WTC11 (cell line): ENCODE measurements around the gene S1PR2. TPM values are rescaled to one million over a fixed set of nuclear protein-coding genes. Genes with fewer than 3 reads are reported as not detected.
A peak's percentile ranks its signal among the peaks of the same experiment; 100 is the strongest.

Source experiments
- ATAC-seq: fragments of 200-7000 bp; cut with Tn5 transposase; 2 replicates; pipeline ENCODE4 v1.10.0; 2021; ENCODE audit warnings: mild to moderate bottlenecking, moderate library complexity
- CTCF ChIA-PET: fragments of 300-600 bp; sonication (Branson Sonifier 250); formaldehyde crosslinking; loops from one replicate; lab custom pipeline; 2021; ENCODE audit warnings: antibody characterized with exemption; lab: Charles Lee
- POLR2A ChIA-PET: fragments of 350-600 bp; sonication (Branson Sonifier 250); formaldehyde crosslinking; loops from one replicate; lab custom pipeline; 2021; ENCODE audit warnings: antibody characterized with exemption; lab: Charles Lee
- DNase-seq: peaks from one replicate; pipeline ENCODE4 v3.0.0; 2021; ENCODE audit warnings: low spot score
- H3K27ac Mint-ChIP-seq: 2 replicates; pipeline ENCODE4 v1.8.0; 2021; ENCODE audit warnings: mixed read lengths
- H3K27me3 Mint-ChIP-seq: 2 replicates; pipeline ENCODE4 v1.8.0; 2021; ENCODE audit warnings: low read depth, mild to moderate bottlenecking, moderate library complexity, mixed read lengths
- H3K36me3 Mint-ChIP-seq: 2 replicates; pipeline ENCODE4 v1.8.0; 2021; ENCODE audit warnings: mixed read lengths
- H3K4me1 Mint-ChIP-seq: 2 replicates; pipeline ENCODE4 v1.8.0; 2022; ENCODE audit warnings: mixed read lengths
- H3K4me3 Mint-ChIP-seq: 2 replicates; pipeline ENCODE4 v1.8.0; 2021; ENCODE audit warnings: mild to moderate bottlenecking, moderate library complexity, mixed read lengths
- H3K9me3 Mint-ChIP-seq: 2 replicates; pipeline ENCODE4 v1.8.0; 2021; ENCODE audit warnings: mixed read lengths
- E2F5 ChIP-seq: sonication (generic); formaldehyde crosslinking; IDR thresholded peaks from 2 replicates; pipeline ENCODE4 v1.8.1; 2022; ENCODE audit warnings: mild to moderate bottlenecking, moderate library complexity, missing genetic modification reagents
- FOXK1 ChIP-seq: sonication (generic); formaldehyde crosslinking; IDR thresholded peaks from 2 replicates; pipeline ENCODE4 v1.8.0; 2022; ENCODE audit warnings: mild to moderate bottlenecking, moderate library complexity, missing genetic modification reagents
- FOXP4 ChIP-seq: sonication (generic); formaldehyde crosslinking; IDR thresholded peaks from 2 replicates; pipeline ENCODE4 v1.8.0; 2022; ENCODE audit warnings: mild to moderate bottlenecking, missing genetic modification reagents
- HMGA2 ChIP-seq: fragments of 250-450 bp; sonication (Bioruptor Pico); IDR thresholded peaks from 2 replicates; pipeline ENCODE4 v1.4.0; 2021; ENCODE audit warnings: mild to moderate bottlenecking, moderate library complexity
- JAZF1 ChIP-seq: fragments of 250-450 bp; sonication (Bioruptor Pico); IDR thresholded peaks from 2 replicates; pipeline ENCODE4 v1.9.0; 2021; ENCODE audit warnings: moderate library complexity, mild to moderate bottlenecking, inconsistent platforms
- NFE2L1 ChIP-seq: sonication (generic); formaldehyde crosslinking; IDR thresholded peaks from 2 replicates; pipeline ENCODE4 v1.8.1; 2023; ENCODE audit warnings: missing genetic modification reagents
- PREB ChIP-seq: sonication (generic); formaldehyde crosslinking; IDR thresholded peaks from 2 replicates; pipeline ENCODE4 v1.8.1; 2022; ENCODE audit warnings: mild to moderate bottlenecking, missing genetic modification reagents, moderate library complexity, borderline replicate concordance
- RORB ChIP-seq: fragments of 250-450 bp; sonication (Bioruptor Pico); IDR thresholded peaks from 2 replicates; pipeline ENCODE4 v1.9.0; 2021; ENCODE audit warnings: mild to moderate bottlenecking
- TCF7 ChIP-seq: sonication (generic); formaldehyde crosslinking; IDR thresholded peaks from 2 replicates; pipeline ENCODE4 v1.8.0; 2022; ENCODE audit warnings: mild to moderate bottlenecking, low read depth, missing genetic modification reagents, moderate library complexity
- ZBTB21 ChIP-seq: sonication (generic); formaldehyde crosslinking; IDR thresholded peaks from 2 replicates; pipeline ENCODE4 v1.8.1; 2023; ENCODE audit warnings: mild to moderate bottlenecking, missing genetic modification reagents, borderline replicate concordance
- ZNF263 ChIP-seq: sonication (generic); formaldehyde crosslinking; IDR thresholded peaks from 2 replicates; pipeline ENCODE4 v1.8.1; 2022; ENCODE audit warnings: low read depth, mild to moderate bottlenecking, moderate library complexity, missing genetic modification reagents
- ZNF416 ChIP-seq: fragments of 250-450 bp; sonication (Bioruptor Pico); IDR thresholded peaks from 2 replicates; pipeline ENCODE4 v1.9.0; 2021; ENCODE audit warnings: mild to moderate bottlenecking, inconsistent platforms
- total RNA-seq: library from RNA; stranded (reverse); gene quantifications from 3 replicates; pipeline ENCODE4 v1.2.3, GENCODE V29; 2021
- TF ChIP-seq, protein P1 (sequence below): sonication (generic); formaldehyde crosslinking; IDR thresholded peaks from 2 replicates; pipeline ENCODE4 v1.8.0; 2022; ENCODE audit warnings: missing genetic modification reagents
- TF ChIP-seq, protein P2 (sequence below): fragments of 250-450 bp; sonication (Bioruptor Pico); IDR thresholded peaks from 2 replicates; pipeline ENCODE4 v2.1.2; 2022; ENCODE audit warnings: mild to moderate bottlenecking, moderate library complexity
- TF ChIP-seq, protein P3 (sequence below): fragments of 250-450 bp; sonication (Bioruptor Pico); IDR thresholded peaks from 2 replicates; pipeline ENCODE4 v1.8.0; 2021; ENCODE audit warnings: mild to moderate bottlenecking
- TF ChIP-seq, protein P4 (sequence below): fragments of 200-600 bp; IDR thresholded peaks from 2 replicates; pipeline ENCODE4 v1.8.0; 2022; ENCODE audit warnings: antibody characterized with exemption
- TF ChIP-seq, protein P5 (sequence below): sonication (generic); formaldehyde crosslinking; IDR thresholded peaks from 2 replicates; pipeline ENCODE4 v1.8.1; 2023; ENCODE audit warnings: mild to moderate bottlenecking, missing genetic modification reagents
- TF ChIP-seq, protein P6 (sequence below): fragments of 250-450 bp; sonication (Bioruptor Pico); IDR thresholded peaks from 2 replicates; pipeline ENCODE4 v1.9.0; 2021; ENCODE audit warnings: moderate library complexity, mild to moderate bottlenecking, inconsistent platforms, borderline replicate concordance

S1PR2 gene
- total RNA-seq, 1 experiment from 2014 or later: 13.2 TPM

DNA sequence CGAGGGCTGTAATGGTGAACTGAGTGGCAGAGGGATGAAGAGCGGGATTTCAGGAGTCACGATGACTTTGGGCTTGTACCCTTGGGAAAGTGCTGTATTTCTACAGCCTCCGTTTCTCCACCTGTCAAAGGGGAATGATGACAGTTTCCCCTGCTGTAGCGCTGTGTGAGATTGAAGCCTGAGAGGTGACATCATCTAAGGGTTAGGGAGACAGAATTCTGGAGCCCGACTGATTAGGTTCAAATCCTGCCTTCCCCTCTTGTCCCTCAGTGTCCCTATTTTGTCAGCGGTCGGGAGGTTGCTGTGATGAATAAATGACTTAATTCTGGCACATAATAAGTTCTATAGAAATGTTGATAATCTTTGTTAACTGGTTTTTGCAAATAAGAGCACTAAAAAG is 21.6 kb upstream of the S1PR2 start (continued):
- TF ChIP-seq, protein P1, sequence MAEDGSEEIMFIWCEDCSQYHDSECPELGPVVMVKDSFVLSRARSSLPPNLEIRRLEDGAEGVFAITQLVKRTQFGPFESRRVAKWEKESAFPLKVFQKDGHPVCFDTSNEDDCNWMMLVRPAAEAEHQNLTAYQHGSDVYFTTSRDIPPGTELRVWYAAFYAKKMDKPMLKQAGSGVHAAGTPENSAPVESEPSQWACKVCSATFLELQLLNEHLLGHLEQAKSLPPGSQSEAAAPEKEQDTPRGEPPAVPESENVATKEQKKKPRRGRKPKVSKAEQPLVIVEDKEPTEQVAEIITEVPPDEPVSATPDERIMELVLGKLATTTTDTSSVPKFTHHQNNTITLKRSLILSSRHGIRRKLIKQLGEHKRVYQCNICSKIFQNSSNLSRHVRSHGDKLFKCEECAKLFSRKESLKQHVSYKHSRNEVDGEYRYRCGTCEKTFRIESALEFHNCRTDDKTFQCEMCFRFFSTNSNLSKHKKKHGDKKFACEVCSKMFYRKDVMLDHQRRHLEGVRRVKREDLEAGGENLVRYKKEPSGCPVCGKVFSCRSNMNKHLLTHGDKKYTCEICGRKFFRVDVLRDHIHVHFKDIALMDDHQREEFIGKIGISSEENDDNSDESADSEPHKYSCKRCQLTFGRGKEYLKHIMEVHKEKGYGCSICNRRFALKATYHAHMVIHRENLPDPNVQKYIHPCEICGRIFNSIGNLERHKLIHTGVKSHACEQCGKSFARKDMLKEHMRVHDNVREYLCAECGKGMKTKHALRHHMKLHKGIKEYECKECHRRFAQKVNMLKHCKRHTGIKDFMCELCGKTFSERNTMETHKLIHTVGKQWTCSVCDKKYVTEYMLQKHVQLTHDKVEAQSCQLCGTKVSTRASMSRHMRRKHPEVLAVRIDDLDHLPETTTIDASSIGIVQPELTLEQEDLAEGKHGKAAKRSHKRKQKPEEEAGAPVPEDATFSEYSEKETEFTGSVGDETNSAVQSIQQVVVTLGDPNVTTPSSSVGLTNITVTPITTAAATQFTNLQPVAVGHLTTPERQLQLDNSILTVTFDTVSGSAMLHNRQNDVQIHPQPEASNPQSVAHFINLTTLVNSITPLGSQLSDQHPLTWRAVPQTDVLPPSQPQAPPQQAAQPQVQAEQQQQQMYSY (CRISPR knock-in tag): no peak
- no peak for TF ChIP-seq JAZF1 (CRISPR knock-in tag)
- TF ChIP-seq ZNF263: no peak

GRCh38 chr19:10251792-10252694 is 20.9 kb upstream of the S1PR2 start, which contains the start of gene MRPL4:
MRPL4 (plus strand) TSS chr19:10252214; CDS start chr19:10252254, 40 bp downstream.
- DNase-seq: peak; percentile 96
- H3K27me3 Mint-ChIP-seq: peaks cover 2% of the 10 kb centered on the region; the same call in 1 of the 2 replicates
- POLR2A ChIA-PET: interaction anchor here (0.5 to 0.7 kb wide), 2 partner anchors 13 to 469 kb away, joined by 5 read pairs; no protein-coding TSS in a partner anchor
- peaks cover 5% of the 10 kb centered on the region for H3K4me1 Mint-ChIP-seq
- ATAC-seq: peak; percentile 98
- peak within 1 kb of the TSS; percentile 95 for H3K4me3 Mint-ChIP-seq
- H3K36me3 Mint-ChIP-seq: peaks cover 24% of the 10 kb centered on the region
- no peaks in the 10 kb centered on the region for H3K9me3 Mint-ChIP-seq
- CTCF ChIA-PET: interaction anchor here (0.7 to 3.5 kb wide), 6 partner anchors 17 to 137 kb away, joined by 4 to 43 read pairs (median 4); partner anchors contain the start of genes ICAM5 and TYK2
- peak within 1 kb of the TSS; percentile 96 for H3K27ac Mint-ChIP-seq
- TF ChIP-seq, protein P2, sequence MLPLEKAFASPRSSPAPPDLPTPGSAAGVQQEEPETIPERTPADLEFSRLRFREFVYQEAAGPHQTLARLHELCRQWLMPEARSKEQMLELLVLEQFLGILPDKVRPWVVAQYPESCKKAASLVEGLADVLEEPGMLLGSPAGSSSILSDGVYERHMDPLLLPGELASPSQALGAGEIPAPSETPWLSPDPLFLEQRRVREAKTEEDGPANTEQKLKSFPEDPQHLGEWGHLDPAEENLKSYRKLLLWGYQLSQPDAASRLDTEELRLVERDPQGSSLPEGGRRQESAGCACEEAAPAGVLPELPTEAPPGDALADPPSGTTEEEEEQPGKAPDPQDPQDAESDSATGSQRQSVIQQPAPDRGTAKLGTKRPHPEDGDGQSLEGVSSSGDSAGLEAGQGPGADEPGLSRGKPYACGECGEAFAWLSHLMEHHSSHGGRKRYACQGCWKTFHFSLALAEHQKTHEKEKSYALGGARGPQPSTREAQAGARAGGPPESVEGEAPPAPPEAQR (CRISPR knock-in tag): no peak
- TF ChIP-seq, protein P3, sequence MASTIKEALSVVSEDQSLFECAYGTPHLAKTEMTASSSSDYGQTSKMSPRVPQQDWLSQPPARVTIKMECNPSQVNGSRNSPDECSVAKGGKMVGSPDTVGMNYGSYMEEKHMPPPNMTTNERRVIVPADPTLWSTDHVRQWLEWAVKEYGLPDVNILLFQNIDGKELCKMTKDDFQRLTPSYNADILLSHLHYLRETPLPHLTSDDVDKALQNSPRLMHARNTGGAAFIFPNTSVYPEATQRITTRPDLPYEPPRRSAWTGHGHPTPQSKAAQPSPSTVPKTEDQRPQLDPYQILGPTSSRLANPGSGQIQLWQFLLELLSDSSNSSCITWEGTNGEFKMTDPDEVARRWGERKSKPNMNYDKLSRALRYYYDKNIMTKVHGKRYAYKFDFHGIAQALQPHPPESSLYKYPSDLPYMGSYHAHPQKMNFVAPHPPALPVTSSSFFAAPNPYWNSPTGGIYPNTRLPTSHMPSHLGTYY: no peak
- TF ChIP-seq FOXP4 (CRISPR knock-in tag) (peak; percentile 21; the same call in 1 of the 2 replicates), RORB (CRISPR knock-in tag) (no peak), E2F5 (CRISPR knock-in tag) (peak; percentile 74), ZNF416 (CRISPR knock-in tag) (no peak), ZBTB21 (no peak), JAZF1 (CRISPR knock-in tag) (no peak), NFE2L1 (CRISPR knock-in tag) (peak; percentile 78; the same call in 1 of the 2 replicates), PREB (CRISPR knock-in tag) (peak; percentile 51; the same call in 1 of the 2 replicates), HMGA2 (no peak), FOXK1 (CRISPR knock-in tag) (peak; percentile 91; the same call in 1 of the 2 replicates), TCF7 (CRISPR knock-in tag) (peak; percentile 52; the same call in 1 of the 2 replicates)
- TF ChIP-seq, protein P4, sequence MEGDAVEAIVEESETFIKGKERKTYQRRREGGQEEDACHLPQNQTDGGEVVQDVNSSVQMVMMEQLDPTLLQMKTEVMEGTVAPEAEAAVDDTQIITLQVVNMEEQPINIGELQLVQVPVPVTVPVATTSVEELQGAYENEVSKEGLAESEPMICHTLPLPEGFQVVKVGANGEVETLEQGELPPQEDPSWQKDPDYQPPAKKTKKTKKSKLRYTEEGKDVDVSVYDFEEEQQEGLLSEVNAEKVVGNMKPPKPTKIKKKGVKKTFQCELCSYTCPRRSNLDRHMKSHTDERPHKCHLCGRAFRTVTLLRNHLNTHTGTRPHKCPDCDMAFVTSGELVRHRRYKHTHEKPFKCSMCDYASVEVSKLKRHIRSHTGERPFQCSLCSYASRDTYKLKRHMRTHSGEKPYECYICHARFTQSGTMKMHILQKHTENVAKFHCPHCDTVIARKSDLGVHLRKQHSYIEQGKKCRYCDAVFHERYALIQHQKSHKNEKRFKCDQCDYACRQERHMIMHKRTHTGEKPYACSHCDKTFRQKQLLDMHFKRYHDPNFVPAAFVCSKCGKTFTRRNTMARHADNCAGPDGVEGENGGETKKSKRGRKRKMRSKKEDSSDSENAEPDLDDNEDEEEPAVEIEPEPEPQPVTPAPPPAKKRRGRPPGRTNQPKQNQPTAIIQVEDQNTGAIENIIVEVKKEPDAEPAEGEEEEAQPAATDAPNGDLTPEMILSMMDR: no peak
- TF ChIP-seq, protein P5, sequence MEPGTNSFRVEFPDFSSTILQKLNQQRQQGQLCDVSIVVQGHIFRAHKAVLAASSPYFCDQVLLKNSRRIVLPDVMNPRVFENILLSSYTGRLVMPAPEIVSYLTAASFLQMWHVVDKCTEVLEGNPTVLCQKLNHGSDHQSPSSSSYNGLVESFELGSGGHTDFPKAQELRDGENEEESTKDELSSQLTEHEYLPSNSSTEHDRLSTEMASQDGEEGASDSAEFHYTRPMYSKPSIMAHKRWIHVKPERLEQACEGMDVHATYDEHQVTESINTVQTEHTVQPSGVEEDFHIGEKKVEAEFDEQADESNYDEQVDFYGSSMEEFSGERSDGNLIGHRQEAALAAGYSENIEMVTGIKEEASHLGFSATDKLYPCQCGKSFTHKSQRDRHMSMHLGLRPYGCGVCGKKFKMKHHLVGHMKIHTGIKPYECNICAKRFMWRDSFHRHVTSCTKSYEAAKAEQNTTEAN: peak; percentile 75; the same call in 1 of the 2 replicates
- TF ChIP-seq, protein P6, sequence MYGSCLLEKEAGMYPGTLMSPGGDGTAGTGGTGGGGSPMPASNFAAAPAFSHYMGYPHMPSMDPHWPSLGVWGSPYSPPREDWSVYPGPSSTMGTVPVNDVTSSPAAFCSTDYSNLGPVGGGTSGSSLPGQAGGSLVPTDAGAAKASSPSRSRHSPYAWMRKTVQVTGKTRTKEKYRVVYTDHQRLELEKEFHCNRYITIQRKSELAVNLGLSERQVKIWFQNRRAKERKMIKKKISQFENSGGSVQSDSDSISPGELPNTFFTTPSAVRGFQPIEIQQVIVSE (CRISPR knock-in tag): no peak
